ENCODE measurements around the gene ARHGAP11A. TPM values are rescaled to one million over a fixed set of nuclear protein-coding genes. Genes with fewer than 3 reads are reported as not detected.

ARHGAP11A gene
- total and polyA plus RNA-seq, 2 donors (not counting 3 experiments of a cell fraction or from before 2014, with no cell fraction given) = 6.6 to 82.3 TPM

GRCh38 chr15:32656091-32656490, 40.8 kb downstream of the ARHGAP11A start:
- no peaks in the 10 kb centered on the region for H3K9me3 ChIP-seq (replicated peaks; ENCODE audit: control insufficient read depth, insufficient read depth, low read length)
- no peak overlapping the region for H3K27ac ChIP-seq (ENCODE audit: insufficient read depth, low read depth, low read length)
- no peaks in the 10 kb centered on the region for H3K9me1 ChIP-seq (replicated peaks; ENCODE audit: control insufficient read depth, extremely low read depth, insufficient read depth, low read length)
- no peak for FAIRE-seq
- no peak for TF ChIP-seq POLR2A (IDR thresholded peaks at IDR 0.05; ENCODE audit: low read depth, low read length)
- no peak for TF ChIP-seq FOS (IDR thresholded peaks at IDR 0.05; ENCODE audit: borderline replicate concordance, insufficient read depth, low read length)
- TF ChIP-seq CTCF (IDR thresholded peaks at IDR 0.05; ENCODE audit: extremely low read depth in 1 of 2, insufficient read depth in 1 of 2, low read depth in 1 of 2, low read length in 2 of 2) = no peak
- no peak for TF ChIP-seq MYC (IDR thresholded peaks at IDR 0.05; ENCODE audit: low read depth, low read length)
- no peak for TF ChIP-seq MAX (IDR thresholded peaks at IDR 0.05; ENCODE audit: insufficient read depth, insufficient read length)
- no peak for TF ChIP-seq EZH2 (IDR thresholded peaks at IDR 0.05; ENCODE audit: borderline replicate concordance, low read depth, low read length, severe bottlenecking)
- TF ChIP-seq JUN (IDR thresholded peaks at IDR 0.05; ENCODE audit: borderline replicate concordance, insufficient read depth, insufficient read length, low read depth) = no peak
- TF ChIP-seq POLR2AphosphoS5 (IDR thresholded peaks at IDR 0.05; ENCODE audit: insufficient read depth, low read depth, low read length) = no peak
- H3K4me1 ChIP-seq (ENCODE audit: control insufficient read depth, extremely low read depth, insufficient read depth, low read length) = peaks cover 7% of the 10 kb centered on the region
- ChIA-PET CTCF (interaction anchor here (0.9 to 9.5 kb wide), 7 partner anchors 178 to 342 kb away, joined by 3 to 226 read pairs (median 4); no protein-coding TSS in a partner anchor), POLR2A (no interaction called here)
- H3K4me2 ChIP-seq (ENCODE audit: insufficient read depth, low read length) = no peak overlapping the region
- BruUV-seq (replicated peaks) = no TSS peak
- H4K20me1 ChIP-seq (replicated peaks; ENCODE audit: control insufficient read depth, extremely low read depth, insufficient read depth, low read length) = no peaks in the 10 kb centered on the region
- H3K9ac ChIP-seq (replicated peaks; ENCODE audit: extremely low read depth, insufficient read depth, low read length) = no peak overlapping the region
- no peaks in the 10 kb centered on the region for H3K79me2 ChIP-seq (ENCODE audit: control insufficient read depth, insufficient read depth, low read length)
- H3K4me3 ChIP-seq (replicated peaks in 1 of 3; ENCODE audit: insufficient read depth in 1 of 3, low read depth in 1 of 3, low read length in 3 of 3) = no peak overlapping the region
- no peaks in the 10 kb centered on the region for H3K27me3 ChIP-seq (ENCODE audit: control insufficient read depth in 2 of 2, insufficient read depth in 2 of 2, low read length in 2 of 2)
- no peak overlapping the region for H2AFZ ChIP-seq (ENCODE audit: low read depth, low read length)
- H3K36me3 ChIP-seq (ENCODE audit: control insufficient read depth in 2 of 2, extremely low read depth in 1 of 2, insufficient read depth in 2 of 2, low read length in 2 of 2) = peaks cover 0 to 2% of the 10 kb centered on the region in 2 experiments
- intact Hi-C loops (cut with micrococcal nuclease) = no loop called here
- dilution Hi-C loops (cut with MboI; ENCODE audit: extremely low pct_ligation_motif_present, low sequenced_read_pairs) = no loop called here
- DNase-seq (ENCODE audit: low read depth, low spot score) = no peak

All from endothelial cell of umbilical vein (primary cell).